SU-DHL-6 (cell line): ENCODE results near the gene RFLNA.

Experiments used
- H2AFZ ChIP-seq: fragments of 200-600 bp; sonication (generic); 2 replicates; pipeline ENCODE4 v1.6.1; 2014; ENCODE audit warnings: low read depth, mild to moderate bottlenecking, moderate library complexity, mixed read lengths, antibody characterized with exemption, low read length; ENCODE audit not compliant: severe bottlenecking
- H3F3A ChIP-seq: fragments of 200-600 bp; shearing (Covaris generic); 2 replicates; pipeline ENCODE4 v1.6.0; 2016; ENCODE audit warnings: antibody characterized with exemption, mild to moderate bottlenecking; ENCODE audit not compliant: insufficient read depth
- H3K27ac ChIP-seq: fragments of 200-600 bp; sonication (generic); 2 replicates; pipeline ENCODE4 v1.5.1; 2016; ENCODE audit warnings: low read depth, mild to moderate bottlenecking, low read length, moderate library complexity, mixed read lengths
- H3K27me3 ChIP-seq: fragments of 200-600 bp; sonication (generic), shearing (Covaris generic); 2 replicates; pipeline ENCODE4 v1.6.0; 2014; ENCODE audit warnings: mild to moderate bottlenecking, low read length
- H3K36me3 ChIP-seq: fragments of 200-600 bp; sonication (generic); 2 replicates; pipeline ENCODE4 v1.6.1; 2014; ENCODE audit warnings: mild to moderate bottlenecking, low read length, mixed read lengths
- H3K4me2 ChIP-seq: fragments of 300-600, 200-600 bp; shearing (Covaris generic), sonication (generic); 2 replicates; pipeline ENCODE4 v1.6.0; 2014; ENCODE audit warnings: low read length, low read depth, mild to moderate bottlenecking; ENCODE audit not compliant: poor library complexity, severe bottlenecking
- H3K4me3 ChIP-seq: fragments of 200-600 bp; sonication (generic); 2 replicates; pipeline ENCODE4 v1.5.1; 2014; ENCODE audit warnings: antibody characterized with exemption, low read length, mild to moderate bottlenecking, mixed read lengths; ENCODE audit not compliant: insufficient read depth, poor library complexity, severe bottlenecking
- H3K79me2 ChIP-seq: fragments of 200-600 bp; sonication (generic); 2 replicates; pipeline ENCODE4 v1.6.1; 2014; ENCODE audit warnings: mild to moderate bottlenecking, low read length, moderate library complexity; ENCODE audit not compliant: insufficient read depth
- H3K9ac ChIP-seq: fragments of 200-600 bp; sonication (generic); 2 replicates; pipeline ENCODE4 v1.7.0; 2014; ENCODE audit warnings: mild to moderate bottlenecking, low read length
- H3K9me2 ChIP-seq: fragments of 200-600 bp; sonication (generic); replicated peaks from 2 replicates; pipeline ENCODE4 v1.6.1; 2014; ENCODE audit warnings: low read length; ENCODE audit not compliant: insufficient read depth
- H3K9me3 ChIP-seq: fragments of 200-600 bp; sonication (generic); 2 replicates; pipeline ENCODE4 v1.6.1; 2014; ENCODE audit warnings: low read length, mixed read lengths; ENCODE audit not compliant: insufficient read depth
- H4K20me1 ChIP-seq: fragments of 200-600 bp; sonication (generic); 2 replicates; pipeline ENCODE4 v1.6.1; 2014; ENCODE audit warnings: low read depth, mild to moderate bottlenecking, antibody characterized with exemption, low read length, moderate library complexity, mixed read lengths
- CTCF ChIP-seq: fragments of 200-600 bp; sonication (generic); IDR thresholded peaks from one replicate; pipeline ENCODE4 v1.5.1; 2017; ENCODE audit warnings: antibody characterized with exemption, mild to moderate bottlenecking, low read length, moderate library complexity; ENCODE audit not compliant: insufficient read depth, poor library complexity, severe bottlenecking
- EZH2phosphoT487 ChIP-seq: fragments of 200-600 bp; sonication (generic), shearing (Covaris generic); conservative IDR thresholded peaks from 2 replicates; pipeline ENCODE4 v1.6.1; 2018; ENCODE audit warnings: mild to moderate bottlenecking, antibody characterized with exemption, low read length, moderate library complexity, mixed read lengths

Gene RFLNA

GRCh38 chr12:124305136-124305535 lies 10.2 kb downstream of the RFLNA start:
- Histone ChIP-seq H3K27ac (no peak overlapping the region), H3K79me2 (no peaks in the 10 kb centered on the region), H3K9me3 (no peaks in the 10 kb centered on the region), H3K27me3 (no peaks in the 10 kb centered on the region), H2AFZ (no peak overlapping the region), H3K9me2 (no peaks in the 10 kb centered on the region), H3K4me2 (no peak overlapping the region), H3F3A (no peaks in the 10 kb centered on the region), H3K36me3 (no peaks in the 10 kb centered on the region), H3K4me3 (no peak overlapping the region), H4K20me1 (no peaks in the 10 kb centered on the region), H3K9ac (no peak overlapping the region)
- TF ChIP-seq CTCF, result no peak
- no peak for TF ChIP-seq EZH2phosphoT487

- no peaks in the 10 kb centered on the region for H3K9me2 ChIP-seq
- no peak overlapping the region for H2AFZ ChIP-seq
Measured at GRCh38 chr12:124305776-124306685, 11.1 kb downstream of the RFLNA start.

GRCh38 chr12:124306686-124307555 lies 12.0 kb downstream of the RFLNA start:
- Histone ChIP-seq H2AFZ (no peak overlapping the region), H3K9me3 (no peaks in the 10 kb centered on the region), H3K27me3 (no peaks in the 10 kb centered on the region), H3K9ac (no peak overlapping the region), H4K20me1 (no peaks in the 10 kb centered on the region), H3K4me2 (no peak overlapping the region), H3K4me3 (no peak overlapping the region), H3F3A (no peaks in the 10 kb centered on the region), H3K79me2 (no peaks in the 10 kb centered on the region), H3K27ac (no peak overlapping the region), H3K9me2 (no peaks in the 10 kb centered on the region), H3K36me3 (no peaks in the 10 kb centered on the region)
- TF ChIP-seq EZH2phosphoT487 (no peak), CTCF (no peak)

More at GRCh38 chr12:124305776-124306685, 11.1 kb downstream of the RFLNA start:
- no peaks in the 10 kb centered on the region for H3F3A ChIP-seq
- no peak overlapping the region for H3K4me3 ChIP-seq
- H3K9ac ChIP-seq, result no peak overlapping the region
- no peak overlapping the region for H3K27ac ChIP-seq
- H3K27me3 ChIP-seq, result no peaks in the 10 kb centered on the region
- TF ChIP-seq CTCF (no peak), EZH2phosphoT487 (no peak)
- no peak overlapping the region for H3K4me2 ChIP-seq
- H3K9me3 ChIP-seq, result no peaks in the 10 kb centered on the region
- no peaks in the 10 kb centered on the region for H3K36me3 ChIP-seq
- H4K20me1 ChIP-seq, result no peaks in the 10 kb centered on the region
- no peaks in the 10 kb centered on the region for H3K79me2 ChIP-seq
